ENCODE data around the gene HLA-DMA.
"Not testable (repeated sequence)": the region's sequence is repeated elsewhere in the genome, so short reads cannot be mapped to it uniquely, and the experiment has no call there.

HLA-DMA gene

GRCh38 chr6:32954267-32954666, 1.4 kb upstream of the HLA-DMA start:
- DNase-seq = no peak

GRCh38 chr6:32953775-32954174, 878 bp upstream of the HLA-DMA start:
- no peak for DNase-seq

- DNase-seq = no peak
Measured at GRCh38 chr6:32950449-32950848, 2.4 kb downstream of the HLA-DMA start.

GRCh38 chr6:32950010-32950409, 2.9 kb downstream of the HLA-DMA start:
- no peak for DNase-seq

- no peak for DNase-seq
Measured at GRCh38 chr6:32949113-32949512, 3.8 kb downstream of the HLA-DMA start.

GRCh38 chr6:32947552-32948465, 5.1 kb downstream of the HLA-DMA start:
- DNase-seq = no peak

GRCh38 chr6:32946893-32947292, 6.0 kb downstream of the HLA-DMA start:
- DNase-seq = no peak

GRCh38 chr6:32945953-32946352, 6.9 kb downstream of the HLA-DMA start:
- DNase-seq = no peak

GRCh38 chr6:32945108-32945760, 7.7 kb downstream of the HLA-DMA start:
- no peak for DNase-seq

- DNase-seq = no peak
Measured at GRCh38 chr6:32943864-32944649, 8.8 kb downstream of the HLA-DMA start.

- not testable (repeated sequence) for DNase-seq
Measured at GRCh38 chr6:32942555-32943123, 10.3 kb downstream of the HLA-DMA start.

- peak; percentile 37 for DNase-seq
Measured at GRCh38 chr6:32941214-32941768, 11.6 kb downstream of the HLA-DMA start.

- DNase-seq = peak; percentile 34
Measured at GRCh38 chr6:32940656-32941213, 12.2 kb downstream of the HLA-DMA start, which contains the start of gene HLA-DMB. HLA-DMB (minus strand) TSS chr6:32941028; CDS start chr6:32940807, 221 bp downstream.

- DNase-seq = no peak
Measured at GRCh38 chr6:32938494-32938893, 14.4 kb downstream of the HLA-DMA start.

GRCh38 chr6:32937230-32937633, 15.7 kb downstream of the HLA-DMA start:
- DNase-seq = no peak

GRCh38 chr6:32936239-32937152, 16.4 kb downstream of the HLA-DMA start:
- no peak for DNase-seq

GRCh38 chr6:32935551-32936238, 17.2 kb downstream of the HLA-DMA start:
- no peak for DNase-seq

GRCh38 chr6:32933661-32934085, 19.2 kb downstream of the HLA-DMA start:
- peak; percentile 78 for DNase-seq

GRCh38 chr6:32932132-32932868, 20.6 kb downstream of the HLA-DMA start:
- no peak for DNase-seq

- DNase-seq = no peak
Measured at GRCh38 chr6:32931211-32931610, 21.7 kb downstream of the HLA-DMA start.
